MM.1S (cell line): ENCODE data around the gene RAB35.

Experiments used
- CTCF ChIP-seq: fragments of 300-600 bp; sonication (generic); IDR thresholded peaks from 2 replicates; pipeline ENCODE4 v1.5.1; 2016; ENCODE audit warnings: antibody characterized with exemption, low read length, mixed read lengths
- EZH2phosphoT487 ChIP-seq: fragments of 300-600 bp; sonication (generic); IDR thresholded peaks from 2 replicates; pipeline ENCODE4 v1.6.1; 2018; ENCODE audit warnings: antibody characterized with exemption, low read length

- no peak for TF ChIP-seq EZH2phosphoT487
- no peak for TF ChIP-seq CTCF
Observed at GRCh38 chr12:120075034-120075616, 41.4 kb downstream of the RAB35 start.
